Measurements from ENCODE around the gene LPP.

GRCh38 chr3:188580223-188580622 is 426.3 kb downstream of the LPP start:
- TF ChIP-seq CTCF (conservative IDR thresholded peaks at IDR 0.05; ENCODE audit: low read depth, low read length) (no peak), EZH2 (IDR thresholded peaks at IDR 0.05; ENCODE audit: low read length, unreplicated experiment) (no peak), EZH2phosphoT487 (IDR thresholded peaks at IDR 0.05; ENCODE audit: borderline replicate concordance, low read length) (no peak)

All from PC-3 (cell line).